GM21423 (cell line): ENCODE results near the gene TRMT1.

Experiments used
- ATAC-seq: cut with Tn5 transposase; IDR thresholded peaks from one replicate; pipeline ENCODE4 v1.9.1; 2021; ENCODE audit warnings: mild to moderate bottlenecking, moderate library complexity; ENCODE audit not compliant: unreplicated experiment

Gene TRMT1

DNA sequence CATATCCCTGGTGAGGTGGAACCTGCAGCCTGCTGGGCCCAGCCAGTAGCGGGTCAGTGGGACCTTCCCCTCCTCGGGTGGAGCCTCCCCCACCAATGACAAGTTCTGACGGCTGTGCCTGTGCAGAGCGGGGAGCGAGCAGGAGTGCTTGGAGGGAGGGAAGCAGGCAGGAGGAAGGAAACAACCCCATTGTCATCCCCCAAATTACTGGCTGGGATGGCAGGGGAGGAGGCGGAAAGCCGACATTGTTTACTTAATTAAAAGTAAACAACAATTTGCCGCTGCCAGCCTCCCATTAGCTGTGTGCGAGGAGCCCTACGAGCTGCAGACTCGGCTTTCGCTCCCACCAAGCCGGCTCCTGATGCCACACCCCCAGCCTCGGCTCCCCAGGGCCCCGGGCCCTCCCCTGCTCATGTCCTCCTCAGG, 59.4 kb downstream of the TRMT1 start:
- ATAC-seq: no peak

DNA sequence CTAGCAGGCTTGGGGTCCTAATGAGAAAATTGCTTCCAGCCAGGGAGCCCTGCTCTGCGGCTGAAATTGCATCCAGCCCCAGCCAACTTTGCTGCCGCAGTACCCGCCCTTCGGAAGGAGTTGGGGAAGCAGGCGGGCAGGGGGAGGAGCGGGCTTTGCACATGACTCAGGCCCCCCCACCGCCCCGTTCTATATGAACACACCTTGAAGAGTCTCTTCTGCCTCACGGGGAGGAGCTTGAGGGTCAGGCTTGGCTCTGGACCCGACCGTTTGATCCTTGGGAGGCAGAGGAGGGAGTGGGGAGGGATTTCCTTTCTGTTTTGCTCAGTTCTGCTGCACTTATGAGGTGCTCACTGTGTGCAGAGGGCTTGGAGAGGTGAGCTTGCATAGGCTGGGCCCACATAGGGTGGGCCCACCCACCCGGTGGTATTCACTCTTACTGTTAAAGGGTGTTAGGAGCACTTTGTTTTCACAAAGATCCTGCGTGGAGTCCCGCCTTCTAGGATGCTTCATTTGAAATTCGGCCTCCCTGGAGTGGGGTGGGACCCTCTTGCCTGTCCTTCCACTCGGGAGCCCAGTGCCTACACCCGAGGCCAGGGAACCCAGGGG, 60.4 kb downstream of the TRMT1 start:
- ATAC-seq: no peak

DNA sequence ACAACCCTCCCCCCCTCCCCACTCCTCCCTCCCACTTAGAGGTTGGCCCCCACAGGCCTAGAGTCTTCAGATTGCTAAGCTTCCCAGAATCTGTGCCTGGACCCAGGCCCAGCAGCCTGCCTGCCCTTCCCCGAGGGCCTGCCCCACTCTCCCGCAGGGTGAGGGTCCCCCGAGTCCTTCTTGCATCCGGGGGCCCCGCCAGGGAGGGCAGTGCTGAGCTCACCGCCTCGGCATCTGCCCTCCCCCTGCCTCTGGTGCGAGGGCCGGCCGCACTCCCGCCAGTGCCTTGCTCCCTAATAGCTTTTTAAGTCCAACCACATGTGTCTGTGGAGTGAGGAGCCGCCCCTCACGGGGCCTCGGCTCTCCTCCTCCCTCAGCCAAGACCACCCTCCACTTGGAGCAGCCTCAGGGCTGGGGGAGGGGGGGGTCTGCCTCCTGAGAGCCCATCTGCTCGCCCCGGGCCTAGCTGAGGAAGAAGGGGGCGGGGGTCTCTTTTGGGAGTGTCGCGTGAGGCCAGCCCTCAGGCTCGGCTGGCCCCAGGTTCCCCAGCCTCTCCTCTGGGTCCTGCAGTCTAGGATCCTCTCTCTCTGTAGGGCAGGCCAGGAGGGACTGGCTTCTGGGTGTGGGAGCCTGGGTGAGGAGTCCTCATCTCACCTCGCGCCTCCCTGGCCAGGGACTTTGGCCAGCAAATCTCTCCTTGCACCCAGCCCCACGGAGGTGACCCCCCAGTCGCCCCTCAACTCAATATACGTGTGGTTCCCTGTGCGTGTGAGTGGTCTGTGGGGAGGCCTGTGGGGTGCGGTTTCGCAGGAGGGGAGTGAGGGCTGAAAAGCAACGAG, 61.1 kb downstream of the TRMT1 start:
- no peak for ATAC-seq
